HG02970 (cell line): ENCODE data around the gene SLC25A25.
A peak's percentile ranks its signal among the peaks of the same experiment; 100 is the strongest.
"Not testable (repeated sequence)": the region's sequence is repeated elsewhere in the genome, so short reads cannot be mapped to it uniquely, and the experiment has no call there.

ENCODE experiments used
- ATAC-seq: cut with Tn5 transposase; IDR thresholded peaks from one replicate; pipeline ENCODE4 v1.9.1; 2021; ENCODE audit warnings: mild to moderate bottlenecking, moderate library complexity, moderate number of reproducible peaks; ENCODE audit not compliant: unreplicated experiment, low FRiP score

SLC25A25 gene

DNA sequence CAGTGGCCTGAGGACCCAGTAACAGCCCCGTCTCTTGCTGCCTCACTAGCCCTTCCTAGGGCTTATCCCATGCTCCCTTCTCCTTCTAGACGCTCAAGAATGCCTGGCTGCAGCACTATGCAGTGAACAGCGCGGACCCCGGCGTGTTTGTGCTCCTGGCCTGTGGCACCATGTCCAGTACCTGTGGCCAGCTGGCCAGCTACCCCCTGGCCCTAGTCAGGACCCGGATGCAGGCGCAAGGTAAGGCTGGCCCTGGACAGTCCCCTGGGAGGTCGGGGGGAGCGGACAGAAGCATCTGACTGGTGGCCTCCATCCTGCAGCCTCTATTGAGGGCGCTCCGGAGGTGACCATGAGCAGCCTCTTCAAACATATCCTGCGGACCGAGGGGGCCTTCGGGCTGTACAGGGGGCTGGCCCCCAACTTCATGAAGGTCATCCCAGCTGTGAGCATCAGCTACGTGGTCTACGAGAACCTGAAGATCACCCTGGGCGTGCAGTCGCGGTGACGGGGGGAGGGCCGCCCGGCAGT, 39.0 kb downstream of the SLC25A25 start:
- ATAC-seq = no peak

GRCh38 chr9:128107468-128108268, 39.6 kb downstream of the SLC25A25 start:
- no peak for ATAC-seq

GRCh38 chr9:128108269-128109049, 40.4 kb downstream of the SLC25A25 start:
- ATAC-seq = no peak

- ATAC-seq = no peak
Measured at GRCh38 chr9:128109050-128109709, 41.1 kb downstream of the SLC25A25 start.

DNA sequence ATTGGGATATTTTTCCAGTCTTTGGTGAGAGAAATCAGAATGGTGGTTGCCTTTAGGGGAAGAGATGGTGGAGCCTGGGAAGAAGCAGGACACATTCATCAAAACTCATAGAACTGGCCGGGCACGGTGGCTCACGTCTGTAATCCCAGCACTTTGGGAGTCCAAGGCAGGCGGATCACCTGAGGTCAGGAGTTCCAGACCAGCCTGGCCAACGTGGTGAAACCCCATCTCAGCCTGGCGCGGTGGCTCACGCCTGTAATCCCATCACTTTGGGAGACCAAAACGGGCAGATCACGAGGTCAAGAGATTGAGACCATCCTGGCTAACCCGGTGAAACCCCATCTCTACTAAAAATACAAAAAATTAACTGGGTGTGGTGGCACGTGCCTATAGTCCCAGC, 43.7 kb downstream of the SLC25A25 start:
- ATAC-seq = not testable (repeated sequence)

DNA sequence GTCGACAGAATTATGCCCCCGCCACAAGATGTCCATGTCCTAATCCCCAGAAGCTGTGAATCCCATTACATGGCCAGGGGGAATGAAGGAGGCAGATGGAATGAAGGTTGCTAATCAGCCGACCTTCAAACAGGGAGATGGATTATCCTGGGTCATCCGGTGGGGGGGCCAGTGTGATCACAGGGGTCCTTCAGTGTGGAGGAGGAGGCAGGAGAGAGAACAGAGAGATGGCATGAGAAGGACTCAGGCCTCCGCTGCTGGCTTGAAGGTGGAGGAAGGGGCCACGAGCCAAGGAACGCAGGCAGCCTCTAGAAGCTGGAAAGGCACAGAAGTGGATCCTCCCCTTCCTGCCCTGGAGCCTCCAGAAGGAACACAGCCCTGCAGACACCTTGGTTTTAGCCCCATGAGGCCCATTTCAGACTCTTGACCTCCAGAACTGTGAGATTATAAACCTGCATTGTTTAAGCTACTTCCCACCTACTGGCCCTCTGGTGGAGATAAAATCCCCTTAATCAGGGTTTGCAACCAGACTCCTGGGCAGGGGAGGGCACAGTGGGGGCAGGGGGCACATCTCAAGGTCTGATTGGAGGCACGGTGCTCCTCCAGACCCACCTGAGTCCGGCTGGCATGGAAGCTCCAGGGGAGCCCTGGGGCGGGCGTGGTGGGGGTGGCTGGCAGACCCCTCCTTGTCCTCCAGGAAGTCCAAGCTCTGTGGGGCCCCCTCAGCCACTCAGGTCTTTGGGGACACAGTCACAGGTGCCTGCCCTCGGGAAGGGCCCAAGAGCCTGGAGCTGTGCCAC, 45.7 kb downstream of the SLC25A25 start:
- ATAC-seq = no peak

- ATAC-seq = no peak
Measured at GRCh38 chr9:128114326-128115186, 46.5 kb downstream of the SLC25A25 start.

DNA sequence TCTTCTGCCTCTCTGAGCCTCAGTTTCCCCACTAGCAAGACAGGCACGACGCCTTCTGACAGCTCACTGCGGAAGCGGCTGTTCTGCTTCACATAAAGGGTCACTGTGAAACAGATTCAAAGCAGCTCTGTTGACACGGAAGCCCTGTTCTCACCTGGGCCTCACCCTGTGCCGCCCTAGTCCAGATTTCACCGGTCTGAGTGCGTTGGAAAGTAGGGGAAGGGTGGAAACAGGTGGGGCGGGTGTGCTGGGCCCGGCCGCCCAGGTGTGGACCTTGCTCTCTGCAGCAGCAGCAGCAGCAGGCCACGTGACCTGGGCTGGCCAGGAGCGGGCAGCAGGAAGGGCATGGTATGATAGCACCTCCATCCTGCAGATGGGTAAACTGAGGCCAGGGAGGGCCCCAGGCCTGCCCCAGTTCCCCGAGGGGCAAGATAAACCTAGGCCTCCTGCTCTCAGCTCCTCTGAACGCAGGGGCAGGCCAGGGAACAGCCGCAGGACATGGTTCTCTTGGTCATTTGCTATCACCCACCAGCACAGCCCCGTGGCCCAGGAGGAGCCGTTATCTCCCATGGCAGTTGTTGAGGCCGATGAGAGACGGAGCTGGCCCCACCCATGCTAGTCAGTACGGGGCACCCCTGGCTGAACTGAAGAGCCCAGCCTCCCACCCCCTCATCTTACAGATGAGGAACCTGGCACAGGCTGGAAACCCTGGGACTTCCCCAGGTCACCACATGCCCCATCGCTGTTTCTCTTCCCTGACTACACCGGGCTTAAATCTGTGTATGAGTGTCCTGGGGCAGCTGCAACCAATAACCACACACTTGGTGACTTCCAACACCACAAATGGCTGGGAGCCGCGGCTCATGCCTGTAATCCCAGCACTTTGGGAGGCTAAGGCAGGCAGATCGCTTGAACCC, 47.4 kb downstream of the SLC25A25 start:
- ATAC-seq = no peak

DNA sequence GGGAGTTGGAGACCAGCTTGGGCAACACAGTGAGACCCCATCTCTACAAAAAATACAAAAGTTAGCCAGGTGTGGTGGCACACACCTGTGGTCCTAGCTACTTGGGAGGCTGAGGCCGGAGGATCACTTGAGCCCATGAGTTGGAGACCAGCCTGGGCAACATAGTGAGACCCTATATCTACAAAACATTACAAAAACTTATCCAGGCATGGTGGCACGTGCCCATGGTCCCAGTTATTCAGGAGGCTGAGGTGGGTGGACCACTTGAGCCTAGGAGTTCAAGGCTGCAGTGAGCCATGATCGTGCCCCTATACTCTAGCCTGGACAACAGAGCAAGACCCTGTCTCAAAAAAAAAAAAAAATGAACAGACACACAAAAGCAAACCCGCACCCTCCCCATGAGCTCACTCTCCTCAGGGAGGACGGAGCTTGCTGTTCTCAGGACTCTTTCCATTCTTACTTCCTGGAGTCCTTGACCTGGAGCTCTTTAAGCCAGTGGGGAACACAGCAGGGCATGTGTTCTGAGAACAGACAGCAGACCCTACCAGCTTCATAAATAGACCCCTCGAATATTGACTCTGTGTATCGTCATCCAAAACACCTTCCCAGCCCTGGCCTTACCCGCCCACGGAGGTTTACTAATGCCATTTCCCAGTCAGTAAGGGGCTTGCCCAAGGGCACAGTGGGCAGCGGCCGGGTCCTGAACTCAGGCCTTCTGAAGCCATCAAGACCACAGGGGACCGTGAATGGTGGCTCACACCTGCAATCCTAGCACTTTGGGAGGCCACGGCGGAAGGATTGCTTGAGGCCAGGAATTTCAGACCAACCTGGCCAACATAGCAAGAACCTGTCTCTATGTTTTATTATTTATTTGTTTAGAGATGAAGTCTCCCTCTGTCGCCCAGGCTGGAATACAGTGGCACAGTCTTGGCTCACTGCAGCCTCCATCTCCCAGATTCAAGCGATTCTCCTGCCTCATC, 48.4 kb downstream of the SLC25A25 start:
- ATAC-seq = no peak

- peak; percentile 49 for ATAC-seq
Measured at GRCh38 chr9:128117613-128118471, 49.8 kb downstream of the SLC25A25 start.

DNA sequence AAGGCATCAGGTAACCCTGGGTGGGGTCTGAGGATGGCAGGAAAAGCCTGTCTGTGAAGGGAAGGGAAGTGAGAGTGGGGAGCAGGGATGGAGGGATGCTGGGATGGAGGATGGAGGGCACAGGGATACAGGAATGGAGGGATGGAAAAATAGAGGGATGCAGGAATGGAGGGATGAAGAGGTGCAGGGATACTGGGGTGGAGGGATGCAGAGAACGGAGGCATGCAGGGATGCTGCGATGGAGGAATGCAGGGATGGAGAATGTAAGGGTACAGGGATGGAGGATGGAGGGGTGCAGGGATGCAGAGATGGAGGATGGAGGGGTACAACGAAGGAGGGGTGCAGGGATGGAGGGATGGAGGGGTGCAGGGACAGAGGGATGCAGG, 50.4 kb downstream of the SLC25A25 start:
- ATAC-seq = no peak

GRCh38 chr9:128118971-128119665, 51.1 kb downstream of the SLC25A25 start:
- ATAC-seq = no peak

DNA sequence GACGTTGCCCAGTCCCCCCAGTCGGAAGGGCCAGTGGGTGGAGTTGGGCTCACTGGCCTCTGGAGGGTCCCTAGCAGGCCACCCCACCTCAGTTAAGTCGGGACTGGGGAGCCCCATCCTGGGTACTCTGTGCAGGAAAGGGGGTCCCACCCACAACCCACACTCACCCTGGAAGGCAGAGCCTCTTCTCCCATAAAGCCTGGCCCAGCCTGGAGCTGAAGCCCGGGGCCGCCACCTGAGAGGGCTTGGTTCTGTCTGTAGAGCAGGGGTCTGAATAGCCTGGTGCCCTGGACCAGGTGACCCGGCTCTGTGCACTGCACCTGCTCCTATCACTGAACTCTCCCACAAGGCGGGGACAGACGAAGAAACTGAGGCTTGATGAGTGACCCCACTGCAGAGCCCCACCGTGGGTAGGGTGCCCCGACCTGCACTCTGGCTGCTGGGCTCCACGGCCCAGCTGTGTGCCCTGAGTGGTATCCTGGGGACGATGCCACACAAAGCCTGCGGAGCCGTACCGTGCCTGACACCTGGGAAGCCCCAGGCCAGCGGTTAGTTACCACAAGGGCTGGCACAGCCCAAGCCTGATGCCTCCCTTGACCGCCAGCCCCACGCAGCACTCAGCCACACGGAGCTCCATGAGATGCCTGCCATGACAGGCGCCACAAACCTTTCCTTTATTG, 52.2 kb downstream of the SLC25A25 start:
- no peak for ATAC-seq

DNA sequence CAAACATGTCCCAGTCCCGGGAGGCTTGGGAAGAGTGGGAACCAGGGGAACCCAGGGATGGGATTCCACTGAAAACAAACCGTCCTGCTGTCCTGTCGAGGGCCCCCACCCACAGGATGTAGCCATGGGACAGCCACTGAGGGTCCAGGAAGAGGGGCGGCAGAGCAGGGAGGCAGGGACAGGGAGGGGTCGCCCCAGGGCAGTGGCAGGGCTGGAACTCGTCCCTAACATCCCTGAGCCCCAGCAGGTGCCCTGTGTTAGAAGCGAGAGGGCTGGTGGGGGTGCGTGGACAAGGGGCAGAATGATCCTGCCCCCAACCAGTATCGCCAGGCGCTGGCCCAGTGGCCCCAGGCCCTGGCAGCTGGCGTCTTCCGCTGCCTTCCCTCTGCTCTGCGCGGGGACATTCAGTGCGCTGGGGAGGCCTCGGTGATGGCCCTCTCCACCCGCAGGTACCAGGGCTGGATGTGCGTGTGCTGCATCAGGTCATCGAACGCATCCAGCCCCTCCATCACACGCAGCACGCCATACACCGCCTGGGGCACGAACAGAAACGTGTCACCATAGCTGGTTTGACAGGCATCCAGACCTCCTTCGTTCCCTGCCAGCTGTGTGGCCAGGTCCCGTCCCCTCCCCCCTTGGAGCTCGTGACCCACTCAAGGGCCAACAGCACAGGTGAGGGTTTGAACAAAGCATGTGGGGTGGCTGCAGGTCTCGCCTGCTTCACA, 52.9 kb downstream of the SLC25A25 start:
- ATAC-seq = no peak

DNA sequence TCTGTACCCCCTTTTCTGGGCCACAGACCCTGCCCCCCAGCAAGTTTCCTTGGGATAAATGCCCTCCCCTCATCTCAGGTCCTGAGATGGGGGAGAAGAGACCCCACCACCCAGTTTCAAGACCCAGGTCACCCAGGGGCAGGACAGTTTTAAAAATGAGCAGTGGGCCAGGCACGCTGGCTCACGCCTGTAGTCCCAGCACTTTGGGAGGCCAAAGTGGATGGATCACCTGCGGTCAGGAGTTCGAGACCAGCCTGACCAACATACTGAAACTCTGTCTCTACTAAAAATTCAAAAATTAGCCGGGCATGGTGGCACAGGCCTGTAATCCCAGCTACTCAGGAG, 53.4 kb downstream of the SLC25A25 start:
- no peak for ATAC-seq
